Measurements from ENCODE around the gene FMN2.

The FMN2 gene

GRCh38 chr1:240226102-240226501 lies 134.4 kb downstream of the FMN2 start:
- TF ChIP-seq, protein P1, sequence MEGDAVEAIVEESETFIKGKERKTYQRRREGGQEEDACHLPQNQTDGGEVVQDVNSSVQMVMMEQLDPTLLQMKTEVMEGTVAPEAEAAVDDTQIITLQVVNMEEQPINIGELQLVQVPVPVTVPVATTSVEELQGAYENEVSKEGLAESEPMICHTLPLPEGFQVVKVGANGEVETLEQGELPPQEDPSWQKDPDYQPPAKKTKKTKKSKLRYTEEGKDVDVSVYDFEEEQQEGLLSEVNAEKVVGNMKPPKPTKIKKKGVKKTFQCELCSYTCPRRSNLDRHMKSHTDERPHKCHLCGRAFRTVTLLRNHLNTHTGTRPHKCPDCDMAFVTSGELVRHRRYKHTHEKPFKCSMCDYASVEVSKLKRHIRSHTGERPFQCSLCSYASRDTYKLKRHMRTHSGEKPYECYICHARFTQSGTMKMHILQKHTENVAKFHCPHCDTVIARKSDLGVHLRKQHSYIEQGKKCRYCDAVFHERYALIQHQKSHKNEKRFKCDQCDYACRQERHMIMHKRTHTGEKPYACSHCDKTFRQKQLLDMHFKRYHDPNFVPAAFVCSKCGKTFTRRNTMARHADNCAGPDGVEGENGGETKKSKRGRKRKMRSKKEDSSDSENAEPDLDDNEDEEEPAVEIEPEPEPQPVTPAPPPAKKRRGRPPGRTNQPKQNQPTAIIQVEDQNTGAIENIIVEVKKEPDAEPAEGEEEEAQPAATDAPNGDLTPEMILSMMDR (IDR thresholded peaks at IDR 0.05; ENCODE audit: insufficient read depth, missing control alignments) = no peak
- FAIRE-seq = no peak

GRCh38 chr1:240230816-240231215 lies 139.1 kb downstream of the FMN2 start:
- FAIRE-seq = no peak
- DNase-seq (ENCODE audit: insufficient read length, low spot score) = no peak
- TF ChIP-seq, protein P1 (IDR thresholded peaks at IDR 0.05; ENCODE audit: insufficient read depth, missing control alignments) = no peak

More at GRCh38 chr1:240226102-240226501, 134.4 kb downstream of the FMN2 start:
- DNase-seq (ENCODE audit: insufficient read length, low spot score) = no peak

GRCh38 chr1:240232530-240232929 lies 140.8 kb downstream of the FMN2 start:
- peak; percentile 88 for FAIRE-seq
- TF ChIP-seq, protein P1 (IDR thresholded peaks at IDR 0.05; ENCODE audit: insufficient read depth, missing control alignments) = no peak
- DNase-seq (ENCODE audit: insufficient read length, low spot score) = no peak

- TF ChIP-seq, protein P1 (IDR thresholded peaks at IDR 0.05; ENCODE audit: insufficient read depth, missing control alignments) = no peak
- no peak for DNase-seq (ENCODE audit: insufficient read length, low spot score)
- peak; percentile 94 for FAIRE-seq
These were observed 143.0 kb downstream of the FMN2 start for GRCh38 chr1:240234485-240235210.

DNA sequence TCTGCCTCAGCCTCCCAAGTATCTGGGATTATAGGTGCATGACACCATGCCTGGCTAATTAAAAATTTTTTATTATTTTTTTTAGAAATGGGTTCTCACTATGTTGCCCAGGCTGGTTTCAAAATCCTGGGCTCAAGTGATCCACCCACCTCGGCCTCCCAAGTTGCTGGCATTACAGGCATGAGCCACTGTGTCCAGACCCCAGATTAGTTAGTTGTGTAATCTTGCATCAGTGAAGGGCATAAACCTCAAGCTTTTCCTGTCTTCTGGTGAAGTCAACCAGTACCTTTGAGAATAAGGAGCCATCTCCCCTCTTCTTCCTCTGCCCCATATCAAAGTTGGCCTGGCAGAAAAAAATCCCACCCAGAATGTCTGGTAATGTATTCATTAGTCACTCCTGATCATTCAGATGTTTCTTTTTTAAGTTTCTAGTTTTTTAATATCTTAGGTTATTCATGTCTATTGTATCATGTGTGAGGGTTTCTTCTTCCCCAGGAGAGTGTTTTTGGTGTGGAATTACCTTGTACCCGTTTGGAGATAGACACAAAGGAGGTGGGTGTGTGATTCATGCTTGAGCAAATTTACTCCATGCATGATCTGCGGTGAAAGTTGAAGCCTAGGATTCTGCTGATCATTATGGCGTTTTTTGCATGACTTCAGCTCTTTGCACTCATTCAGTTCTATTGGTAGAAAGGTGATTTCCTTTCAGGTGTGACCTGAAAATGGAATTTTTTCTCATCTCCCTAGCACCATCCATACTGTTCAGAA lies 144.0 kb downstream of the FMN2 start:
- TF ChIP-seq, protein P1 (IDR thresholded peaks at IDR 0.05; ENCODE audit: insufficient read depth, missing control alignments) = no peak
- DNase-seq (ENCODE audit: insufficient read length, low spot score) (no peak), FAIRE-seq (peak; percentile 53)

DNA sequence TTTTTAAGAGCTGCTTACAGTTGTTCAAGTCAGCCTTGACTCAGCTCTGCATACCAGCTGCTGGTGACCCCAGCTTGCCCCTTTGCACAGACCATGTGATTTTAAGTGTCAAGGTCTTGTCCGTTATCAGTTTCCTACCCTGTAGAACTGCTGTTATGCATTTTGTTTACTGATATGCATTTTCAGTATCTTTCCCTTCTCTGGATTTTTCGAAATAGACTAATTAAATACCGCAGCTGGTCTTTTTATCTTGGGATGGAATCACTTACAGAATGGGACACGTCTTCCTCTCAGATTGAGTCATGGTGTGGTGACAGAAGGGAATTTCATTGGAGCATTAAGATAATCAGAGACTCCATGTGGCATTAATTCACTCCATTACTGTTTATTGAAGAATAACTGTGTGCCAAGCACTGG lies 145.6 kb downstream of the FMN2 start:
- TF ChIP-seq, protein P1 (IDR thresholded peaks at IDR 0.05; ENCODE audit: insufficient read depth, missing control alignments) = no peak
- FAIRE-seq = no peak
- no peak for DNase-seq (ENCODE audit: insufficient read length, low spot score)

GRCh38 chr1:240239309-240239708 lies 147.6 kb downstream of the FMN2 start:
- TF ChIP-seq, protein P1 (IDR thresholded peaks at IDR 0.05; ENCODE audit: insufficient read depth, missing control alignments) = no peak
- DNase-seq (ENCODE audit: insufficient read length, low spot score) (no peak), FAIRE-seq (peak; percentile 95)

All from D721Med (cell line).